Endothelial cell of umbilical vein (primary cell): ENCODE results near the gene TPCN1. TPM values are rescaled to one million over a fixed set of nuclear protein-coding genes. Genes with fewer than 3 reads are reported as not detected.

Source experiments
- BruUV-seq: library from RNA; stranded (reverse); fragments of 400-500 nt; replicated peaks from 2 replicates; lab custom pipeline; 2021; lab: Mats Ljungman, UMichigan
- CTCF ChIA-PET: fragments of 300-600, 350-600 bp; sonication (Branson Sonifier 250); formaldehyde crosslinking; loops from one replicate; lab custom pipeline; 2021; ENCODE audit warnings: antibody characterized with exemption, inconsistent platforms; lab: Charles Lee
- POLR2A ChIA-PET: fragments of 300-600, 350-600 bp; sonication (Branson Sonifier 250); formaldehyde crosslinking; loops from one replicate; lab custom pipeline; 2021; ENCODE audit warnings: antibody characterized with exemption, inconsistent platforms; lab: Charles Lee
- DNase-seq: peaks from one replicate; pipeline ENCODE4 v3.0.0-alpha.2; 2011; ENCODE audit warnings: low read depth, low spot score
- FAIRE-seq: peaks from 2 replicates; lab custom pipeline; 2011; peaks lifted over from hg19 to GRCh38; lab: Jason Lieb, UNC
- H2AFZ ChIP-seq: 2 replicates; pipeline ENCODE4 v1.6.0; 2012; ENCODE audit warnings: low read depth, low read length, control low read depth, inconsistent platforms
- H3K27ac ChIP-seq: 2 replicates; pipeline ENCODE4 v1.5.1; 2011; ENCODE audit warnings: low read depth, mild to moderate bottlenecking, control low read depth, low read length, moderate library complexity; ENCODE audit not compliant: insufficient read depth
- H3K27me3 ChIP-seq, 2 experiments: 2 replicates each; pipeline versions ENCODE4 v1.6.0 to v1.6.1; 2011; ENCODE audit warnings: low read length in 2 of 2, mixed read lengths in 1 of 2; ENCODE audit not compliant: control insufficient read depth in 2 of 2, insufficient read depth in 2 of 2
- H3K36me3 ChIP-seq, 2 experiments: 2 replicates in 1 of 2; 3 replicates in 1 of 2; pipeline ENCODE4 v1.5.1; 2011; ENCODE audit warnings: low read length in 2 of 2, mild to moderate bottlenecking in 1 of 2, moderate library complexity in 1 of 2; ENCODE audit not compliant: control insufficient read depth in 2 of 2, insufficient read depth in 2 of 2; ENCODE audit errors: extremely low read depth in 1 of 2
- H3K4me1 ChIP-seq: 3 replicates; pipeline ENCODE4 v1.5.1; 2011; ENCODE audit warnings: mild to moderate bottlenecking, low read length; ENCODE audit not compliant: control insufficient read depth, insufficient read depth; ENCODE audit errors: extremely low read depth
- H3K4me2 ChIP-seq: 2 replicates; pipeline ENCODE4 v1.6.1; 2011; ENCODE audit warnings: low read length, control low read depth, mixed read lengths; ENCODE audit not compliant: insufficient read depth
- H3K4me3 ChIP-seq, 3 experiments: fragments of 200-600 bp in 1 of 3; sonication (generic), shearing (Covaris generic) in 1 of 3; replicated peaks in 1 of 3; 2 replicates each; pipeline ENCODE4 v1.5.1; 2011 to 2016; ENCODE audit warnings: control low read depth in 3 of 3, low read length in 3 of 3, mild to moderate bottlenecking in 2 of 3, inconsistent platforms in 1 of 3, low read depth in 1 of 3, moderate library complexity in 1 of 3; ENCODE audit not compliant: insufficient read depth in 1 of 3
- H3K79me2 ChIP-seq: 2 replicates; pipeline ENCODE4 v1.6.0; 2012; ENCODE audit warnings: low read length, inconsistent platforms; ENCODE audit not compliant: control insufficient read depth, insufficient read depth
- H3K9ac ChIP-seq: replicated peaks from 2 replicates; pipeline ENCODE3; 2011; ENCODE audit warnings: low read length, control low read depth; ENCODE audit not compliant: insufficient read depth; ENCODE audit errors: extremely low read depth
- H3K9me1 ChIP-seq: replicated peaks from 3 replicates; pipeline ENCODE4 v1.6.0; 2011; ENCODE audit warnings: mild to moderate bottlenecking, low read length; ENCODE audit not compliant: control insufficient read depth, insufficient read depth; ENCODE audit errors: extremely low read depth
- H3K9me3 ChIP-seq: replicated peaks from 2 replicates; pipeline ENCODE4 v1.5.1; 2012; ENCODE audit warnings: low read length, inconsistent platforms; ENCODE audit not compliant: control insufficient read depth, insufficient read depth
- H4K20me1 ChIP-seq: replicated peaks from 2 replicates; pipeline ENCODE3; 2011; ENCODE audit warnings: mild to moderate bottlenecking, low read length; ENCODE audit not compliant: control insufficient read depth, insufficient read depth; ENCODE audit errors: extremely low read depth
- CTCF ChIP-seq, 2 donors: IDR thresholded peaks; 1 replicate in 1 of 2; 2 replicates in 1 of 2; pipeline ENCODE4 v1.5.1; 2011; ENCODE audit warnings: low read length in 2 of 2, mild to moderate bottlenecking in 2 of 2, moderate library complexity in 2 of 2, control low read depth in 1 of 2, inconsistent platforms in 1 of 2, low read depth in 1 of 2; ENCODE audit not compliant: insufficient read depth in 1 of 2; ENCODE audit errors: extremely low read depth in 1 of 2
- EZH2 ChIP-seq: IDR thresholded peaks from 2 replicates; pipeline ENCODE4 v1.6.1; 2012; ENCODE audit warnings: borderline replicate concordance, low read depth, mild to moderate bottlenecking, moderate library complexity, low read length, inconsistent platforms; ENCODE audit not compliant: severe bottlenecking
- FOS ChIP-seq: IDR thresholded peaks from 2 replicates; pipeline ENCODE4 v1.6.1; 2011; ENCODE audit warnings: mild to moderate bottlenecking, low read length, moderate library complexity, borderline replicate concordance; ENCODE audit not compliant: insufficient read depth
- GATA2 ChIP-seq: IDR thresholded peaks from 2 replicates; pipeline ENCODE4 v1.7.0; 2011; ENCODE audit warnings: low read depth, mild to moderate bottlenecking, moderate library complexity, mixed read lengths, low read length; ENCODE audit not compliant: insufficient read length, insufficient read depth
- JUN ChIP-seq: IDR thresholded peaks from 2 replicates; pipeline ENCODE4 v1.6.1; 2011; ENCODE audit warnings: borderline replicate concordance, low read depth; ENCODE audit not compliant: insufficient read length, insufficient read depth
- MAX ChIP-seq: IDR thresholded peaks from 2 replicates; pipeline ENCODE4 v1.6.1; 2011; ENCODE audit not compliant: insufficient read depth, insufficient read length
- MYC ChIP-seq: IDR thresholded peaks from one replicate; pipeline ENCODE4 v1.6.1; 2011; ENCODE audit warnings: mild to moderate bottlenecking, low read depth, low read length
- POLR2A ChIP-seq: IDR thresholded peaks from 2 replicates; pipeline ENCODE4 v1.6.1; 2012; ENCODE audit warnings: low read depth, mild to moderate bottlenecking, control low read depth, low read length
- POLR2AphosphoS5 ChIP-seq: IDR thresholded peaks from 2 replicates; pipeline ENCODE4 v1.6.1; 2012; ENCODE audit warnings: low read depth, mild to moderate bottlenecking, control low read depth, low read length, moderate library complexity; ENCODE audit not compliant: insufficient read depth
- dilution Hi-C: fragments of 300-500 bp; cut with MboI; formaldehyde crosslinking; loops from one replicate; pipeline ENCODE4 v1.15.0; 2019; ENCODE audit warnings: low sequenced_read_pairs; ENCODE audit not compliant: extremely low pct_ligation_motif_present
- intact Hi-C: fragments of 100-400 bp; cut with micrococcal nuclease; formaldehyde crosslinking; loops from one replicate; pipeline ENCODE4 v1.10.0; 2022
- polyA plus RNA-seq, 4 experiments: library from polyadenylated mRNA; depleted of rRNA in 3 of 4; stranded (reverse) in 3 of 4; unstranded in 1 of 4; fragments of >200 nt; gene quantifications; 2 replicates each; pipeline versions ENCODE4 v1.2.1 to v1.2.3, GENCODE V29; 2011 to 2012; ENCODE audit warnings: missing spikeins in 1 of 4
- total RNA-seq: library from RNA; stranded (reverse); gene quantifications from 2 replicates; pipeline ENCODE4 v1.2.3, GENCODE V29; 2021

The TPCN1 gene
- total and polyA plus RNA-seq, 2 donors (not counting 3 experiments of a cell fraction or from before 2014, with no cell fraction given) = 19.5 to 28.3 TPM

DNA sequence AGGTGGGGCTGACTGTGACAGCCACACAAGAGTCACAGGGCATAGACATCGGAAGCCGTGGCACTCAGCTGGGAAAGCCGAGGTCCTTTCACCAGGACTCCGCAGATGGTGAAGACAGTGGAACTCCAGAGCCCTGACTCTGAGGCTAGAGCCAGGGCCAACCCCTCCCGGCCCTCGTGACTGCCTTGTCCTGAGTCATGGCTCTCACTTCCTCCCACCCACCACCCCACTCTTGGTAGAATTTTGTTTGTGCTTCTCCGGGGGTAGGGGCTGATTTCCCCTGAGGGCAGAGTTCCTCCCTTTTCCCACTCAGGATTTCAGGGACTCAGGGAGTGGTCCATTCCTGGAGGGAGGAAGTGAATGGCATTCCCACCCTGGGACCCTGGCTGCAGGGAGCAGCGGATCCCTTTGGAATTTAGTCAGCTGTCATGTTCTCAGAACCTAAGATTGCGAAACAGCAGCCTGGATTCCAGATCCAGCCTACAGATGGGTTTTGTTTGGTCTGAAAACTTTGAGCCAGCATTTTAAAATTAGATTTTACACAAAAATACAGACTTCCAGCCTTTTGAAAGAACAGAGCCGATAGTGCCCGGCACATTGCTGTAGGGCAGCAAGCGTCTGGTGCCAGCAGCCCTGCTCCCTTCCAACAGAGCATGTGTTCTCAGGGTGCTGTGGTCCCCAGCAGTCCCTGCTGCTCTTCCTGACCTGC is 50.7 kb downstream of the TPCN1 start:
- H4K20me1 ChIP-seq = no peaks in the 10 kb centered on the region
- no peak overlapping the region for H3K4me2 ChIP-seq
- peaks cover 0 to 14% of the 10 kb centered on the region in 2 experiments for H3K36me3 ChIP-seq
- BruUV-seq = no TSS peak
- intact Hi-C loops = no loop called here
- TF ChIP-seq EZH2 = no peak
- TF ChIP-seq MYC = no peak
- TF ChIP-seq JUN = no peak
- no peak for TF ChIP-seq POLR2A
- TF ChIP-seq POLR2AphosphoS5 = no peak
- TF ChIP-seq FOS = no peak
- TF ChIP-seq GATA2 = no peak
- TF ChIP-seq CTCF (IDR thresholded peaks at IDR 0.05; ENCODE audit: extremely low read depth in 1 of 2, insufficient read depth in 1 of 2, low read depth in 1 of 2, low read length in 2 of 2) = no peak
- no peak for TF ChIP-seq MAX
- CTCF ChIA-PET = no interaction called here
- no peak overlapping the region for H3K4me3 ChIP-seq
- FAIRE-seq (no peak), DNase-seq (no peak)
- dilution Hi-C loops = no loop called here
- H3K9ac ChIP-seq = no peak overlapping the region
- H3K9me1 ChIP-seq = no peaks in the 10 kb centered on the region
- no peaks in the 10 kb centered on the region for H3K27me3 ChIP-seq
- H3K27ac ChIP-seq = no peak overlapping the region
- H3K4me1 ChIP-seq = no peaks in the 10 kb centered on the region
- POLR2A ChIA-PET = no interaction called here
- H2AFZ ChIP-seq = no peak overlapping the region
- no peaks in the 10 kb centered on the region for H3K9me3 ChIP-seq
- H3K79me2 ChIP-seq = no peaks in the 10 kb centered on the region
